Spleen (tissue), 11 donors: ENCODE data around the gene SEH1L. TPM values are rescaled to one million over a fixed set of nuclear protein-coding genes. Genes with fewer than 3 reads are reported as not detected.

Experiments used
- DNase-seq: peaks from one replicate; pipeline ENCODE4 v3.0.0-alpha.2; 2020
- H3K27ac ChIP-seq, 8 donors: fragments of 200-600 bp; sonication (generic) in 7 of 8; 1 replicate in 4 of 8; 2 replicates in 4 of 8; pipeline versions ENCODE4 v1.5.0 to v1.8.0; 2016 to 2021; ENCODE audit warnings: inconsistent platforms in 4 of 8, mild to moderate bottlenecking in 4 of 8, moderate library complexity in 1 of 8
- H3K27me3 ChIP-seq, 7 donors: fragments of 200-600 bp; sonication (generic) in 6 of 7; replicated peaks in 1 of 7; 1 replicate in 4 of 7; 2 replicates in 3 of 7; pipeline versions ENCODE4 v1.5.0 to v1.8.0; 2016 to 2021; ENCODE audit warnings: inconsistent platforms in 3 of 7, mild to moderate bottlenecking in 1 of 7
- H3K36me3 ChIP-seq, 6 donors: fragments of 200-600 bp; sonication (generic) in 5 of 6; 1 replicate in 4 of 6; 2 replicates in 2 of 6; pipeline versions ENCODE4 v1.5.0 to v1.8.0; 2016 to 2021; ENCODE audit warnings: inconsistent platforms in 2 of 6
- H3K4me1 ChIP-seq, 6 donors: fragments of 200-600 bp; sonication (generic) in 5 of 6; 1 replicate in 3 of 6; 2 replicates in 3 of 6; pipeline versions ENCODE4 v1.5.0 to v1.8.0; 2016 to 2021; ENCODE audit warnings: inconsistent platforms in 3 of 6
- H3K4me3 ChIP-seq, 8 donors: fragments of 200-600 bp; sonication (generic) in 7 of 8; 1 replicate in 4 of 8; 2 replicates in 4 of 8; pipeline versions ENCODE4 v1.5.0 to v1.8.0; 2016 to 2021; ENCODE audit warnings: inconsistent platforms in 4 of 8, mild to moderate bottlenecking in 4 of 8, moderate library complexity in 2 of 8
- H3K9me3 ChIP-seq, 8 donors: fragments of 200-600 bp; sonication (generic) in 7 of 8; 1 replicate in 4 of 8; 2 replicates in 4 of 8; pipeline versions ENCODE4 v1.5.0 to v1.8.0; 2016 to 2021; ENCODE audit warnings: inconsistent platforms in 4 of 8
- POLR2A ChIP-seq, 3 donors: fragments of 450-650 bp; IDR thresholded peaks; one replicate each; pipeline ENCODE4 v1.5.1; 2017; ENCODE audit warnings: antibody characterized with exemption in 3 of 3, mild to moderate bottlenecking in 1 of 3
- POLR2AphosphoS5 ChIP-seq, 3 donors: sonication (generic); formaldehyde crosslinking; IDR thresholded peaks; one replicate each; pipeline ENCODE4 v1.5.1; 2017; ENCODE audit warnings: antibody characterized with exemption in 3 of 3
- WGBS, 5 donors: extraction: QIAGEN DNeasy Blood & Tissue Kit in 3 of 5; methylation state at CpG; one replicate each; pipeline versions ENCODE4 v1.1.5 to v1.1.7; 2013 to 2018; 5-methylcytosine and 5-hydroxymethylcytosine counted together
- intact Hi-C: fragments of 100-400 bp; cut with DNase I; formaldehyde crosslinking; loops from one replicate; pipeline ENCODE4 v1.15.0; 2023; ENCODE audit warnings: low total_unique reads
- polyA plus RNA-seq, 3 donors: library from polyadenylated mRNA; stranded (reverse); fragments of 200-250 nt; gene quantifications; one replicate each; pipeline ENCODE4 v1.2.1, GENCODE V29; 2013
- total RNA-seq, 7 donors: library from RNA; depleted of rRNA in 3 of 7; stranded (reverse); fragments of >200 nt in 3 of 7; fragmentation: NEBNext Ultra II Directional in 4 of 7; extraction: Animal tissue kit (Norgen Biotek cat#: 25700) in 4 of 7; gene quantifications; one replicate each; pipeline versions ENCODE4 v1.1.0 to v1.2.1, GENCODE V29; 2016 to 2021
- TF ChIP-seq, protein P1 (sequence below), 11 experiments: fragments of 200-600 bp in 7 of 11; fragments of 450-650 bp in 4 of 11; sonication (generic) in 4 of 11; IDR thresholded peaks in 8 of 11; conservative IDR thresholded peaks in 3 of 11; 1 replicate in 7 of 11; 2 replicates in 4 of 11; pipeline versions ENCODE4 v1.4.0 to v1.8.0; 2016 to 2021; ENCODE audit warnings: antibody characterized with exemption in 11 of 11, inconsistent platforms in 4 of 11, mild to moderate bottlenecking in 1 of 11
- donor health status: healthy with polysubstance abuse.
- donor health status: DM: no; HTN: no; CAD: no; lungs with moderate emphysema.
- donor health status: DM: no; HTN: no; CAD: no.
- donor health status: Bipolar disorder and iron deficiency.
- donor health status: healthy.
- donor health status: DM: no; HTN: no; CAD: no.
- donor health status: DM: yes; HTN: yes; CAD: no.

Gene SEH1L
- total and polyA plus RNA-seq, 10 donors: 16.9 to 52.9 (median 31.0) TPM

DNA sequence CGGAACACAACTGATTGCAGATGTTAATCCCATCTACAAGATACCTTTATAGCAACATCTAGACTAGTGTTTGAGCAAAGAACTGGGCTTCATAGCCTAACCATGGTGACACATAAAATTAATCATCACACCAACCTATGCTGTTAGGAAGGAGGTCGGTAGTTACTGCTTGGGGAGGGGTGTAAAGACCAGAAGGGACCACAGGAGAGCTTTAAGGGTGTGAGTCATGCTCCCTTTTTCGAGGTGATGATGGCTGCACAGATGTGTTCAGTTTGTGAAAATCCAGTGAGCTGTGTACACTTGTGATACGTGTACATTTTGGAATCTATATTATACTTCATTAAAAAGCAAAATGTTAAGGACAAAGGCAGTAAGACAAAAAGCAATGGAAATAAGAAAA lies 4.6 kb upstream of the SEH1L start:
- intact Hi-C loops: loop anchor here (10.0 kb wide), 1 partner anchor 48 kb away; no protein-coding TSS in a partner anchor
- 77 to 84% (median 82%) methylated on average over 4 of the region's 4 CpGs for WGBS, 5 donors

DNA sequence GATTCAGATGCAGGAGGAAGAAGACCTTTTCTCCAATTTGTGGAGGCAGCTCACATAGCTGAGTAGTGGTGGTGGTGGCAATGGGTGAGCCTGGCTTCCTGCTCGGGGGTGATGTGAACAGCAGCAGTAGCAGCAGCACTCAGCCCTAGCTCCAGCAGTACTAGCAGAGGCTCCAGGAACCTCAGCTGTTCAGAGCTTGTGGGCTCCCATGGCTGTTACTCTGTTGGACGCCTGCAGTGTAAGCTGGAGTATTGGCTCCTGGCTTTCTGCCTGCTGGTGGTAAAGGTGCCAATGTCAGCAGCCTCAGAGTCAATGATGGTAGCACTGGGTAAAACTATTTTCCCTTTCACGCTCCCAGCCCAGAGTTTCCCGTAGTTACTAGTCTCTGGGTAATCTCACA lies 3.1 kb upstream of the SEH1L start:
- H3K27ac ChIP-seq: no peak overlapping the region
- H3K27me3 ChIP-seq: no peaks in the 10 kb centered on the region
- no peak overlapping the region for H3K4me3 ChIP-seq
- no peaks in the 10 kb centered on the region for H3K36me3 ChIP-seq
- DNase-seq: no peak
- intact Hi-C loops: loop anchor here (10.0 kb wide), 1 partner anchor 50 kb away; no protein-coding TSS in a partner anchor
- H3K9me3 ChIP-seq: no peaks in the 10 kb centered on the region
- WGBS, 5 donors: 49 to 62% (median 55%) methylated on average over 4 of the region's 4 CpGs
- H3K4me1 ChIP-seq: peaks cover 4 to 34% (median 25%) of the 10 kb centered on the region in 6 donors
- TF ChIP-seq, protein P1, sequence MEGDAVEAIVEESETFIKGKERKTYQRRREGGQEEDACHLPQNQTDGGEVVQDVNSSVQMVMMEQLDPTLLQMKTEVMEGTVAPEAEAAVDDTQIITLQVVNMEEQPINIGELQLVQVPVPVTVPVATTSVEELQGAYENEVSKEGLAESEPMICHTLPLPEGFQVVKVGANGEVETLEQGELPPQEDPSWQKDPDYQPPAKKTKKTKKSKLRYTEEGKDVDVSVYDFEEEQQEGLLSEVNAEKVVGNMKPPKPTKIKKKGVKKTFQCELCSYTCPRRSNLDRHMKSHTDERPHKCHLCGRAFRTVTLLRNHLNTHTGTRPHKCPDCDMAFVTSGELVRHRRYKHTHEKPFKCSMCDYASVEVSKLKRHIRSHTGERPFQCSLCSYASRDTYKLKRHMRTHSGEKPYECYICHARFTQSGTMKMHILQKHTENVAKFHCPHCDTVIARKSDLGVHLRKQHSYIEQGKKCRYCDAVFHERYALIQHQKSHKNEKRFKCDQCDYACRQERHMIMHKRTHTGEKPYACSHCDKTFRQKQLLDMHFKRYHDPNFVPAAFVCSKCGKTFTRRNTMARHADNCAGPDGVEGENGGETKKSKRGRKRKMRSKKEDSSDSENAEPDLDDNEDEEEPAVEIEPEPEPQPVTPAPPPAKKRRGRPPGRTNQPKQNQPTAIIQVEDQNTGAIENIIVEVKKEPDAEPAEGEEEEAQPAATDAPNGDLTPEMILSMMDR (IDR thresholded peaks at IDR 0.05 in 8 of 11, conservative IDR thresholded peaks at IDR 0.05 in 3 of 11): no peak
- TF ChIP-seq POLR2AphosphoS5 (IDR thresholded peaks at IDR 0.05) (no peak), POLR2A (IDR thresholded peaks at IDR 0.05) (no peak)

More for the DNA sequence above, 4.6 kb upstream of the SEH1L start:
- TF ChIP-seq POLR2A (IDR thresholded peaks at IDR 0.05): no peak
- TF ChIP-seq POLR2AphosphoS5 (IDR thresholded peaks at IDR 0.05): no peak
- TF ChIP-seq, protein P1 (IDR thresholded peaks at IDR 0.05 in 8 of 11, conservative IDR thresholded peaks at IDR 0.05 in 3 of 11): no peak
- Histone ChIP-seq H3K4me1 (peaks cover 0 to 21% (median 13%) of the 10 kb centered on the region in 6 donors), H3K36me3 (no peaks in the 10 kb centered on the region), H3K9me3 (no peaks in the 10 kb centered on the region), H3K4me3 (no peak overlapping the region), H3K27ac (no peak overlapping the region), H3K27me3 (no peaks in the 10 kb centered on the region)
- no peak for DNase-seq

DNA sequence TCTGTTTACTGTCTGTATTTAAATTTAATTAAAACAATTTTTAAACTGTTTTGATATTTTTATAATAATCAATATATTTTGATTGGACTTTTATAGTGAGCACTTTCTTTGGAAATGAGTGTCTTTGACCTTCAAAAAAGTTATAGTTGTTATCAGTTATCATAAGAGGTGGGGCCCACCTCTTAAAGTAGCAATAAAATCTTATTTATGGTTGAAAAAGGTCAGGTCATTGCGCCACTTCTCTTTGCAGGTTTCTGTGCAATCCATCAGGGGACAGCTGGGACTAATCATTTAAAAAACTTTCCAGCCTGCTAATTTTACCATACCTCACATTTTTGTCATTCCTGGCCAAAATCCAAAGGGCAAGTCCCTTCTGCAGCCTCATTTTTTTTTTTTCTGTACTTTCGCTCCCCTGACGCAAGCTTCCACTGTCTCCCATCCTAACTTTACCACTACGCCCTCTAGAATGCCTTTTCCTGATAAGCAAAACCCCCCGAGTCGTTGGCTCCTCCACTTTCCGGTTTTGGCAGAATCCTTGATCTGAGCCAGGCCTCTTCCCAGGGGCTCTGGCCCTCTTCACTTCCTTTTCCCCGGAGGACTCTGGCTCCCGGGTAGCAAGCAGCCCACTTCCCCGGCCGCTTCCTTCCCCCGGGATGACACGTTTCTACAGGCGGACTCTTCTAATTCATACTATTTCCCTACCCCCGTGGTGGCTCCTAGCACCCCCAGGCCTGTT lies 1.1 kb upstream of the SEH1L start:
- no peaks in the 10 kb centered on the region for H3K9me3 ChIP-seq
- DNase-seq: no peak
- peaks cover 4 to 54% (median 43%) of the 10 kb centered on the region in 6 donors for H3K4me1 ChIP-seq
- H3K36me3 ChIP-seq: no peaks in the 10 kb centered on the region
- no peaks in the 10 kb centered on the region for H3K27me3 ChIP-seq
- WGBS, 5 donors: 3 to 5% (median 4%) methylated on average over 15 of the region's 15 CpGs
- TF ChIP-seq POLR2A (IDR thresholded peaks at IDR 0.05): no peak
- TF ChIP-seq, protein P1 (IDR thresholded peaks at IDR 0.05 in 8 of 11, conservative IDR thresholded peaks at IDR 0.05 in 3 of 11): no peak
- TF ChIP-seq POLR2AphosphoS5 (IDR thresholded peaks at IDR 0.05): peak in 1 of 3 donors; percentile 34
- peak overlapping the region; percentile 86 to 99 (median 94) for H3K27ac ChIP-seq
- intact Hi-C loops: loop anchor here (10.0 kb wide), 1 partner anchor 52 kb away; no protein-coding TSS in a partner anchor
- peak overlapping the region; percentile 57 to 89 (median 63) for H3K4me3 ChIP-seq
